ENCODE data around the gene TMCC1. TPM values are rescaled to one million over a fixed set of nuclear protein-coding genes. Genes with fewer than 3 reads are reported as not detected.

Gene TMCC1
- total RNA-seq, 2 experiments from 2014 or later, result 33.3 to 33.8 TPM

DNA sequence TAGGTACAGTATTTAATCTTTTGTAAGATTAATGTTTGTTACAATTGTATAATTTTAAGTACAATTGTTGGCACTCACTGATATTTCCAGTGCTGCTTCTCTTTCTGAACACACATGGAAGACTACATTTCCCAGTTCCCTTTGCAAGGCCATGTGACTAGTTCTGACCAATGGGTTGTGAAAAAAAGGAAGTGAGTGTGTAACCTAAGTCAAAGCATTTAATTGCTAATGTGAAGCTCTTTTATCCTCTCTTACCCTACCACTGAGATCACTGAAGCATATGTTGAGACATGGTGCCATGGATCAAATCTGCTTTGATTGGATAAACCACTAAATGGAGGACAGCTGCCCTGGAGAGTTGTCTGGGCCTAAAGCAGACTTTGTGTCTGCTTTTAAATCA, 203.1 kb downstream of the TMCC1 start:
- intact Hi-C loops (cut with DNase I, micrococcal nuclease), result no loop called here
- no peaks in the 10 kb centered on the region for H3K9me3 ChIP-seq (ENCODE audit: control insufficient read depth in 1 of 2, insufficient read depth in 1 of 2, low read length in 2 of 2)
- ChIA-PET POLR2A (interaction anchor here (1.1 kb wide), 1 partner anchor 168 kb away, joined by 3 read pairs; no protein-coding TSS in a partner anchor), CTCF (no interaction called here)
- H3K27ac ChIP-seq (ENCODE audit: low read depth in 1 of 2, low read length in 2 of 2), result no peak overlapping the region
- H3K27me3 Mint-ChIP-seq, result no peaks in the 10 kb centered on the region
- H3K4me3 ChIP-seq (ENCODE audit: low read length), result no peak overlapping the region
- TF ChIP-seq CTCF (IDR thresholded peaks at IDR 0.05), result no peak
- H3K27ac Mint-ChIP-seq, result no peak overlapping the region
- H3K4me1 ChIP-seq (ENCODE audit: insufficient read depth, low read length), result no peaks in the 10 kb centered on the region
- no peaks in the 10 kb centered on the region for H3K36me3 ChIP-seq (ENCODE audit: insufficient read depth, low read length)
- ATAC-seq (ENCODE audit: poor library complexity), result peak; percentile 100
- H3K36me3 Mint-ChIP-seq (ENCODE audit: low read depth), result no peaks in the 10 kb centered on the region
- H3K27me3 ChIP-seq (ENCODE audit: control insufficient read depth in 1 of 2, insufficient read depth in 2 of 2, low read length in 2 of 2), result no peaks in the 10 kb centered on the region
- peaks cover 25% of the 10 kb centered on the region for H3K4me1 Mint-ChIP-seq (ENCODE audit: low read depth)
- peak in 8 of 14 experiments; percentile 4 to 81 (median 30) for DNase-seq
- H3K9me3 Mint-ChIP-seq, result peaks cover 3% of the 10 kb centered on the region
- H3K4me3 Mint-ChIP-seq, result no peak overlapping the region

DNA sequence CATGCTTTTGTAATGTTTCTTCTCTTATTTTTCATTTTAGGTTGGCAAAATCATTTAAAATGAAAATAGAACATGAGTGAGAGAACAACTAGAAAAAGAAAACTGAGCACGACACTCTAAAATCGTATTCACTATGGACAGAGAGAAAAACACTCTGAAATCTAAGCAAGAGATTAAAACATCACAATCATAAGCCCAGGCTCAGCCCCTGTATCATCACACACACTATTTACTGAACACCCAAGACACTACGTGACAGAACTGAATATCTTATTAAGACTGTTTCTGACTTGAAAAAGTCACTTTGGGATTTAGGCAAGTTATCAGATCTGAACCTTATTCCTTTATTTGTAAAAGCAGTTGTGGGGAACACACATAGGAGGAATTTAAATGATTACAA, 204.5 kb downstream of the TMCC1 start:
- H3K27ac ChIP-seq (ENCODE audit: low read depth in 1 of 2, low read length in 2 of 2), result no peak overlapping the region
- H3K9me3 Mint-ChIP-seq, result no peaks in the 10 kb centered on the region
- H3K9me3 ChIP-seq (ENCODE audit: control insufficient read depth in 1 of 2, insufficient read depth in 1 of 2, low read length in 2 of 2), result no peaks in the 10 kb centered on the region
- DNase-seq (no peak), ATAC-seq (ENCODE audit: poor library complexity) (no peak)
- no peaks in the 10 kb centered on the region for H3K27me3 ChIP-seq (ENCODE audit: control insufficient read depth in 1 of 2, insufficient read depth in 2 of 2, low read length in 2 of 2)
- H3K27me3 Mint-ChIP-seq, result no peaks in the 10 kb centered on the region
- H3K4me1 ChIP-seq (ENCODE audit: insufficient read depth, low read length), result no peaks in the 10 kb centered on the region
- ChIA-PET POLR2A (no interaction called here), CTCF (interaction anchor here (1.0 kb wide), 1 partner anchor 61 kb away, joined by 3 read pairs; no protein-coding TSS in a partner anchor)
- H3K4me3 ChIP-seq (ENCODE audit: low read length), result no peak overlapping the region
- H3K36me3 ChIP-seq (ENCODE audit: insufficient read depth, low read length), result no peaks in the 10 kb centered on the region
- TF ChIP-seq CTCF (IDR thresholded peaks at IDR 0.05), result no peak
- H3K27ac Mint-ChIP-seq, result no peak overlapping the region
- H3K4me1 Mint-ChIP-seq (ENCODE audit: low read depth), result peaks cover 17% of the 10 kb centered on the region
- H3K4me3 Mint-ChIP-seq, result no peak overlapping the region
- no peaks in the 10 kb centered on the region for H3K36me3 Mint-ChIP-seq (ENCODE audit: low read depth)
- intact Hi-C loops (cut with DNase I, micrococcal nuclease), result no loop called here

DNA sequence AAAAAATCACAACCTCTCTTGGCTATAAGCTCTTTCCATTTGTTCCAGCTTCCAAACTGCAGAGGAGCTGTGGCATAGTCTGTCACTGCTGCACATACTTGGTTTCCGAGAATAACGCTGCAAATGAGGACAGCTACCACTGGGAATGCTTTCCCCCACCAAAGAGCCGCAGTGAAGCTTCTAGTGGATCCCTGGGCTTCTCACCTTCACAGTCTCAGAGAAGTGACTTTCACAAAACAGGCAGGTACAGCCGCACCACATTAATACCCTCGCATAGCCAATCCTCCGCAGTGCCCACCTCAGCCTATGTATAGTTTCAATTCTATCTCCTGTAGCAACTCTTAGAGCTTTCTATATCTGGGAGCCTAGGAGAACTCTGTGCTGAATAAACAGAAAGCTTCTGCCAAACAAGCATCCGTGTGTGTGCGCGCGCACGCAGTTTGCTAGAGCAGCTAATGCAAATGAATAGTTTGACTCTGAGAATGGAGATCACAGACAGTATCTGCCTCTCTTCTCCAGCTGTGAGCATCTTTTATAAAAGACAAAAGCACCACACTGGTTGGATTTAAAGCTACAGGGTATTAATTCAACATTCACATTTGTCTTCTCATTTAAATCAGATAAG, 205.1 kb downstream of the TMCC1 start:
- Mint-ChIP-seq H3K4me3 (no peak overlapping the region), H3K27me3 (no peaks in the 10 kb centered on the region), H3K27ac (no peak overlapping the region), H3K9me3 (no peaks in the 10 kb centered on the region), H3K36me3 (ENCODE audit: low read depth) (no peaks in the 10 kb centered on the region), H3K4me1 (ENCODE audit: low read depth) (peaks cover 12% of the 10 kb centered on the region)
- TF ChIP-seq CTCF (IDR thresholded peaks at IDR 0.05), result no peak
- no peaks in the 10 kb centered on the region for H3K36me3 ChIP-seq (ENCODE audit: insufficient read depth, low read length)
- ATAC-seq (ENCODE audit: poor library complexity) (no peak), DNase-seq (no peak)
- no peak overlapping the region for H3K4me3 ChIP-seq (ENCODE audit: low read length)
- H3K27ac ChIP-seq (ENCODE audit: low read depth in 1 of 2, low read length in 2 of 2), result no peak overlapping the region
- no peaks in the 10 kb centered on the region for H3K4me1 ChIP-seq (ENCODE audit: insufficient read depth, low read length)
- no peaks in the 10 kb centered on the region for H3K27me3 ChIP-seq (ENCODE audit: control insufficient read depth in 1 of 2, insufficient read depth in 2 of 2, low read length in 2 of 2)
- intact Hi-C loops (cut with DNase I, micrococcal nuclease), result no loop called here
- no peaks in the 10 kb centered on the region for H3K9me3 ChIP-seq (ENCODE audit: control insufficient read depth in 1 of 2, insufficient read depth in 1 of 2, low read length in 2 of 2)
- CTCF ChIA-PET, result no interaction called here
- POLR2A ChIA-PET, result no interaction called here
